HG02943 (cell line): ENCODE data around the gene NCLN.
"Not testable (repeated sequence)": the region's sequence is repeated elsewhere in the genome, so short reads cannot be mapped to it uniquely, and the experiment has no call there.

Source experiments
- ATAC-seq: cut with Tn5 transposase; IDR thresholded peaks from one replicate; pipeline ENCODE4 v1.9.1; 2021; ENCODE audit warnings: mild to moderate bottlenecking, low read depth, moderate library complexity; ENCODE audit not compliant: unreplicated experiment

The NCLN gene

GRCh38 chr19:3216874-3217273, 31.1 kb downstream of the NCLN start:
- ATAC-seq, result no peak

- no peak for ATAC-seq
These were observed 34.8 kb downstream of the NCLN start for GRCh38 chr19:3220576-3220975.

GRCh38 chr19:3221576-3221975, 35.8 kb downstream of the NCLN start:
- not testable (repeated sequence) for ATAC-seq

- ATAC-seq, result no peak
These were observed 37.0 kb downstream of the NCLN start for GRCh38 chr19:3222709-3223108.

GRCh38 chr19:3224346-3225168, 38.8 kb downstream of the NCLN start, which contains the start of gene CELF5:
CELF5 (plus strand) TSS chr19:3224661; CDS start chr19:3224740, 79 bp downstream.
- ATAC-seq, result no peak

- no peak for ATAC-seq
These were observed 39.4 kb downstream of the NCLN start for GRCh38 chr19:3225169-3225485.

- no peak for ATAC-seq
These were observed 40.0 kb downstream of the NCLN start for GRCh38 chr19:3225677-3226093.

GRCh38 chr19:3227054-3227626, 41.4 kb downstream of the NCLN start:
- ATAC-seq, result no peak

- ATAC-seq, result no peak
These were observed 43.6 kb downstream of the NCLN start for GRCh38 chr19:3229346-3229743.

- no peak for ATAC-seq
These were observed 44.3 kb downstream of the NCLN start for GRCh38 chr19:3229888-3230496.

- ATAC-seq, result no peak
These were observed 45.6 kb downstream of the NCLN start for GRCh38 chr19:3231288-3231687.

- no peak for ATAC-seq
These were observed 47.4 kb downstream of the NCLN start for GRCh38 chr19:3233116-3233515.

GRCh38 chr19:3233831-3234230, 48.1 kb downstream of the NCLN start:
- ATAC-seq, result no peak

- no peak for ATAC-seq
These were observed 49.1 kb downstream of the NCLN start for GRCh38 chr19:3234800-3235199.

GRCh38 chr19:3235604-3236003, 49.9 kb downstream of the NCLN start:
- not testable (repeated sequence) for ATAC-seq

- no peak for ATAC-seq
These were observed 50.5 kb downstream of the NCLN start for GRCh38 chr19:3236272-3236671.

GRCh38 chr19:3238066-3238561, 52.4 kb downstream of the NCLN start:
- ATAC-seq, result no peak

GRCh38 chr19:3239367-3239766, 53.6 kb downstream of the NCLN start:
- no peak for ATAC-seq

- no peak for ATAC-seq
These were observed 58.3 kb downstream of the NCLN start for GRCh38 chr19:3243819-3244700.

- ATAC-seq, result no peak
These were observed 59.3 kb downstream of the NCLN start for GRCh38 chr19:3245050-3245449.
